Measurements from ENCODE around the gene ACTG1. TPM values are rescaled to one million over a fixed set of nuclear protein-coding genes. Genes with fewer than 3 reads are reported as not detected.

The ACTG1 gene
- total and polyA plus RNA-seq, 4 donors: 1,438 to 2,547 (median 2,309) TPM

DNA sequence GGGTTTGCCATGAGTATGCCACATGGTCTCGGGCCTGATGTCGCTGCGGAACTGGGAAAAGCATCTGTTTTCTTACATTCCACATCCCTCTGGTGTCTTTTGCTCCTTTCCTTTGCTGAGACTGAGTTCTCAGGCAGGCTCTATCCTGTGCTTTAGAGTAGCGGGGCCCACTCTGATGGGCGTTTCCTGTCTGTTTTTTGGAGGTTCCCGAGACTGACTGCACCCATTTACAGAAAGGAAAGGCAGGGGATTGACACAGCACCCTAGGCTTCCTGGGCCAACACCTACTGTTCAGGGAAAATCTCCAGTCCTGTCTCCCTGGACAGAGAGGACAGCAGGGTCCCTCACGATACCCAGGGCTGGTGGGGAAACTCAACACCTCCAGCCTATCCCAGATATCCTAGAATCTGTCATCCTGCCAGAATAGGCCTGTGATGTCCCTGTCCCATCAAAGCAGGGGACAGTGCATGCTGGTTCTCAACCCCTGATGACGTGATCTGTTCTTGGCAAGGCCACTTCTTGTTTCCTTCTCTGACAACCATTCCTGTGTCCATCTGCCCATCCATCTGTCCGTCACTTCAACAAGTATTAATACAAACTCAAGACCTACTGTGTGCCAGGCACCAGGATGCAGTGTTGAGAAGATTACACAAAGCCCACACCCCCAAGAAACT, 42.2 kb downstream of the ACTG1 start:
- no peaks in the 10 kb centered on the region for H3K4me1 ChIP-seq (ENCODE audit: control insufficient read depth in 1 of 2, insufficient read depth in 2 of 2, low read length in 2 of 2)
- intact Hi-C loops (cut with DNase I): no loop called here
- no peaks in the 10 kb centered on the region for H3K27me3 ChIP-seq (ENCODE audit: control insufficient read depth in 1 of 2, insufficient read depth in 2 of 2, low read length in 1 of 2)
- 91 to 93% methylated on average over 9 of the region's 9 CpGs for WGBS, 2 donors
- no peaks in the 10 kb centered on the region for H3K9me3 ChIP-seq (ENCODE audit: control insufficient read depth, low read length)
- ATAC-seq (ENCODE audit: low FRiP score) (no peak), DNase-seq (no peak)
- no peak overlapping the region for H3K27ac ChIP-seq (ENCODE audit: low read depth in 1 of 2, low read length in 2 of 2)
- H3K4me3 ChIP-seq (ENCODE audit: low read length in 2 of 2): no peak overlapping the region
- H3K36me3 ChIP-seq (ENCODE audit: control insufficient read depth in 1 of 2, insufficient read depth in 2 of 2, low read length in 1 of 2): no peaks in the 10 kb centered on the region

DNA sequence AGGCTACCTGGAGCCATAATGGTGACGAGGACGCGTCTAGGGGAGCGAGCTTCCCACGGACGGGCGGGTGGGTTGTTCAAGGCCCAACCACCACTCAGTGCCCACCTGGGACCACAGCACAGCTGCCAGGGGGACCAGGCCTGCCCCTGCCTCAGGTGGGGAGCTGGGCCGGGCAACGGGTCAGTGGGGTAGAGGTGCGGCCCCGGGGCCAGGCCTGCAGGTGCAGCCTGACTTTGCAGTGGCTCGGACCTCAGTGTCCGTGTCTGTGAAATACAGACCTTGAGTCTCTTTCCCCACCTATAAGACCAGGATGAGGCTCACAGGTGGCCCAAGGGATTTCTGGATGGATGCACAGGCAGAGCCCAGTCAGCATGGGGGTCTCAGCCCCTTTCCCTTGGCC, 43.3 kb downstream of the ACTG1 start:
- Histone ChIP-seq H3K27me3 (ENCODE audit: control insufficient read depth in 1 of 2, insufficient read depth in 2 of 2, low read length in 1 of 2) (no peaks in the 10 kb centered on the region), H3K9me3 (ENCODE audit: control insufficient read depth, low read length) (no peaks in the 10 kb centered on the region), H3K36me3 (ENCODE audit: control insufficient read depth in 1 of 2, insufficient read depth in 2 of 2, low read length in 1 of 2) (no peaks in the 10 kb centered on the region), H3K27ac (ENCODE audit: low read depth in 1 of 2, low read length in 2 of 2) (no peak overlapping the region), H3K4me3 (ENCODE audit: low read length in 2 of 2) (no peak overlapping the region), H3K4me1 (ENCODE audit: control insufficient read depth in 1 of 2, insufficient read depth in 2 of 2, low read length in 2 of 2) (no peaks in the 10 kb centered on the region)
- 92 to 94% methylated on average over 13 of the region's 13 CpGs for WGBS, 2 donors
- ATAC-seq (ENCODE audit: low FRiP score) (no peak), DNase-seq (no peak)
- intact Hi-C loops (cut with DNase I): no loop called here

DNA sequence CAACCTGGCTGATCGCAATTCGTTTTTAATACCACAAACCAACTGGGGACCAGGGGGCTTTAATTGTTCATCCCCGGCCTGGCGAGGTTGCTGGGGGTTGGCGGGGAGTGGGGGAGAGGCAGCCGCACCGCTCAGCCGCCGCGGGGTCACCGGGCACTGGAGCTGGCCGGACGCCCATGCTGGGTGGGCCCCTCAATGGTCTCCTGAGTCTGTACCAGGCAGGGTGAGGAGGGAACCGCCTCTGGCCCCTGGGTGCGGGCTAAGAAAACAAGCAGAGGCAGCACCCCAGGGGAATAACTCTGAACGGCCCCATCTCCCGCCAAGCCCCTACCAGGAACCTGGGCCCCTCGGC, 43.9 kb downstream of the ACTG1 start:
- ATAC-seq (ENCODE audit: low FRiP score) (no peak), DNase-seq (no peak)
- Histone ChIP-seq H3K36me3 (ENCODE audit: control insufficient read depth in 1 of 2, insufficient read depth in 2 of 2, low read length in 1 of 2) (no peaks in the 10 kb centered on the region), H3K4me3 (ENCODE audit: low read length in 2 of 2) (no peak overlapping the region), H3K27me3 (ENCODE audit: control insufficient read depth in 1 of 2, insufficient read depth in 2 of 2, low read length in 1 of 2) (no peaks in the 10 kb centered on the region), H3K9me3 (ENCODE audit: control insufficient read depth, low read length) (no peaks in the 10 kb centered on the region), H3K27ac (ENCODE audit: low read depth in 1 of 2, low read length in 2 of 2) (no peak overlapping the region), H3K4me1 (ENCODE audit: control insufficient read depth in 1 of 2, insufficient read depth in 2 of 2, low read length in 2 of 2) (no peaks in the 10 kb centered on the region)
- intact Hi-C loops (cut with DNase I): no loop called here
- WGBS, 2 donors: 82 to 86% methylated on average over 17 to 18 of the region's 18 CpGs

DNA sequence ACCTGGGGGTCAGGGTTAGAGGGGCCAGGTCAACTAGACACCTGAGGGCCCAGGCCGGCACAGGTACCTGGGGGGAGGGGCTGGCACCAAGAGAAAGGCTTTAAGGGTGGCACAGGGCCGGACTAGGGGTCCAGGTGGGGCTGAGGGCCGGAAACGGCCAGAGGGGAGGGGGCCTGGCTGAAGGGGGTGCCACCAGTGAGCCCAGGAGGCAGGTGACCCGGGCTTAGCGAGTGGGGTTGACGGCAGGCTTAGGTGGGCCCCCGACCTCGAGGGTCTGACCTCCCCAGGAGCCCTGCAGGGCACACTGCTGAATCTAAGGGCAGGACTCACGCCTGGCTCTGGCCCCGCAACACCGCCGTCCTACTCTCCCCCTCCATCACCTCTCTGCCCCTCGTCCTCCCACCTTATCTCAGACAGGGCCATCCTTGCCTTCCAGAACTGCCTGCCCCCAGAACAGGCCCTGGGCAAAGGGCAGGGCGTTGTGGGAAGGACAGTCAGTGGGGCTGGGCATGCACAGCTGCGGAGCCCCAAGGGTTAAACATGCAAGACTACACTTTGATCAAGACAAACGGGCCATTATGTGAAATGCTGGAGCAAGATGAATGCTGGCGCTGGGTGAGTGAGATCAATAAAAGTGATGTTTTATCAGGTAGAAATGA, 44.4 kb downstream of the ACTG1 start:
- Histone ChIP-seq H3K4me3 (ENCODE audit: low read length in 2 of 2) (no peak overlapping the region), H3K9me3 (ENCODE audit: control insufficient read depth, low read length) (no peaks in the 10 kb centered on the region), H3K27ac (ENCODE audit: low read depth in 1 of 2, low read length in 2 of 2) (no peak overlapping the region), H3K27me3 (ENCODE audit: control insufficient read depth in 1 of 2, insufficient read depth in 2 of 2, low read length in 1 of 2) (no peaks in the 10 kb centered on the region), H3K36me3 (ENCODE audit: control insufficient read depth in 1 of 2, insufficient read depth in 2 of 2, low read length in 1 of 2) (no peaks in the 10 kb centered on the region), H3K4me1 (ENCODE audit: control insufficient read depth in 1 of 2, insufficient read depth in 2 of 2, low read length in 2 of 2) (no peaks in the 10 kb centered on the region)
- no peak for DNase-seq
- no peak for ATAC-seq (ENCODE audit: low FRiP score)
- WGBS, 2 donors: 90% methylated on average over 13 to 18 of the region's 18 CpGs
- intact Hi-C loops (cut with DNase I): no loop called here

DNA sequence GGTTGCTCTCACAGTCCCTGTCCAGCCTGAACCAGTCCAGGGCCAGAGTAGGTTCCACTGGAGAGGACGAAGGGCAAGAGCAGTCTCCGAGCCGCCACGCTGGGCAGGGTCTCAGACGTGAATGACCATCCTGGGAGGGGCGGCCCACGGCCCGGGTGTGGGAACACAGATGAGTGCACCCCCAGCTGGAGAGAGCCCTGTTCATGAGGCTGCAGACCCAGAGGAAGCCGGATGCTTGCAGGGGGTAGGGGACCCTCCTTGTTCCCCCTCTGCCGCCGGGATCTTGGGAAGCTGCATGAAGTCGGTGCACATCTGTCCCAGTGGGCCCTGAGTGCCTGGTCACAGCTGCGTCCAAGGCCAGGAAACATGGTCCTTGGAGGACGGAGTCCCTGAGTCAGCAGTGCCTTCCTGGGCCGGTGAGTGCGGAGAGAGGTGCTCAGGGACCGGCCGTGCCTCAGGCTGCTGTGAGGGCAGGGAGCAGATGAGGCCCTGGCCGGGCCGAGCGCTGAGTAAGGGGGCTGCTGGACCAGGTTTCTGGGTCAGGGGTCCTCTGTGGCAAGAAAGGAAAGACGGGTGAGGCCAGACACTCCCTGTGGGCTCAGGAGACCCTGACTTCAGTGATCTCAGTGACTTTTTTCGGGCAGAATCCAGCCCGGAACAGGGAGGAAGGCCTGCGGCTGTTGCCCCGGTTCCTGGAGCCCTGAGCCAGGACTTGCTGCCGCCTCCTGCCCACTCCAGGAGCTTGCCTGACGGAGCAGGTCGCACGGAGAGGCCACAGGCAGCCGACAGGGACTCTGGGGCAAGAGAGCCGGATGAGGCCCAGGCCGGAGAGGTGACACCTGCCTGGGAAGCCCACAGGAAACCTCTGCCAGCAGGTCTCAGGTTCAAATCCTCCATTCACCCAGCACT, 45.8 kb downstream of the ACTG1 start:
- WGBS, 2 donors: 91 to 93% methylated on average over 33 of the region's 33 CpGs
- no peaks in the 10 kb centered on the region for H3K36me3 ChIP-seq (ENCODE audit: control insufficient read depth in 1 of 2, insufficient read depth in 2 of 2, low read length in 1 of 2)
- H3K9me3 ChIP-seq (ENCODE audit: control insufficient read depth, low read length): no peaks in the 10 kb centered on the region
- intact Hi-C loops (cut with DNase I): no loop called here
- H3K4me1 ChIP-seq (ENCODE audit: control insufficient read depth in 1 of 2, insufficient read depth in 2 of 2, low read length in 2 of 2): no peaks in the 10 kb centered on the region
- ATAC-seq (ENCODE audit: low FRiP score): no peak
- DNase-seq: no peak
- H3K27me3 ChIP-seq (ENCODE audit: control insufficient read depth in 1 of 2, insufficient read depth in 2 of 2, low read length in 1 of 2): no peaks in the 10 kb centered on the region
- H3K27ac ChIP-seq (ENCODE audit: low read depth in 1 of 2, low read length in 2 of 2): no peak overlapping the region
- no peak overlapping the region for H3K4me3 ChIP-seq (ENCODE audit: low read length in 2 of 2)

DNA sequence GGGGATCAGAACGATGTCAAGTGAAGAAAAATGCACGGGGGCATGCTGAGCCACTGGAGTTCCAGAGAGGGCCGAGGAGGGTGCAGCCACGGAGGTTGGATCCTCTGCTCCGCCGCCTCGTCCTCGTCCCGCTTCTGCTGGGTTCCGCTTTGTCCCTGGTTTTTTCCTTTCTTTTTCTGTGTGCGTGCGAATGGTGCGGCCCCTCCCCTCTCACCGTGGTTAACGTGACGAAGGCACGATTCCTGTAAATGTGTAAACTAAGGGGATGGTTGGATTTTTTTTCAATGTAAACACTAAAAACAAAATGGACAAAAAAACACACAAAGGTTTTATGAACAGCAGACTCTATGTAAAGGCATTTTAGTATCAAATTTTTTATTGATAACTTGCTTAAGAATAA, 46.7 kb downstream of the ACTG1 start:
- intact Hi-C loops (cut with DNase I): no loop called here

DNA sequence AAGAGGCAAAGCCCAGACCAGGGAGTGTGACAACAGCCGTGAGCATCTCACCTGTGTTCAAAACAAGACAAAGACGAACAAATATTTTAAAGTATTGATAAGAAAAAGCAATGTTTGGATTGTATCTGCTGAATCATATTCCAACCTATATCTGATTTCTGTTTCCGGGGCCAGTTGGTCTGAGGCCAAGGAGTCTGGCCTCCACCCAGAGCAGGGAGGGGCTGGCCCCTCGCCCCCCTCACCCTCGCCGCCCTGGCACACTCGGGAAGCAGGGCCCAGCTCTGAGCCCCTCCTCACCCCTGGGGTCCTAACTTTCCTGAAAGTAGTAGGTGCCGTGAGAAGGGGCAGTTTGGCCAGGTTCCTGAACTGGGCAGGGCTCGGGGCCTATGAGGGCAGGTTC, 48.0 kb downstream of the ACTG1 start:
- 75 to 77% methylated on average over 9 of the region's 9 CpGs for WGBS, 2 donors
- ATAC-seq (ENCODE audit: low FRiP score) (no peak), DNase-seq (no peak)
- intact Hi-C loops (cut with DNase I): no loop called here
- Histone ChIP-seq H3K4me3 (ENCODE audit: low read length in 2 of 2) (no peak overlapping the region), H3K27ac (ENCODE audit: low read depth in 1 of 2, low read length in 2 of 2) (no peak overlapping the region), H3K9me3 (ENCODE audit: control insufficient read depth, low read length) (no peaks in the 10 kb centered on the region), H3K36me3 (ENCODE audit: control insufficient read depth in 1 of 2, insufficient read depth in 2 of 2, low read length in 1 of 2) (no peaks in the 10 kb centered on the region), H3K27me3 (ENCODE audit: control insufficient read depth in 1 of 2, insufficient read depth in 2 of 2, low read length in 1 of 2) (no peaks in the 10 kb centered on the region), H3K4me1 (ENCODE audit: control insufficient read depth in 1 of 2, insufficient read depth in 2 of 2, low read length in 2 of 2) (no peaks in the 10 kb centered on the region)

More for the DNA sequence above, 46.7 kb downstream of the ACTG1 start:
- DNase-seq: no peak
- ATAC-seq (ENCODE audit: low FRiP score): no peak
- H3K4me3 ChIP-seq (ENCODE audit: low read length in 2 of 2): no peak overlapping the region
- WGBS, 2 donors: 92 to 94% methylated on average over 17 of the region's 17 CpGs
- no peaks in the 10 kb centered on the region for H3K4me1 ChIP-seq (ENCODE audit: control insufficient read depth in 1 of 2, insufficient read depth in 2 of 2, low read length in 2 of 2)
- no peak overlapping the region for H3K27ac ChIP-seq (ENCODE audit: low read depth in 1 of 2, low read length in 2 of 2)
- no peaks in the 10 kb centered on the region for H3K9me3 ChIP-seq (ENCODE audit: control insufficient read depth, low read length)
- no peaks in the 10 kb centered on the region for H3K36me3 ChIP-seq (ENCODE audit: control insufficient read depth in 1 of 2, insufficient read depth in 2 of 2, low read length in 1 of 2)
- H3K27me3 ChIP-seq (ENCODE audit: control insufficient read depth in 1 of 2, insufficient read depth in 2 of 2, low read length in 1 of 2): no peaks in the 10 kb centered on the region

DNA sequence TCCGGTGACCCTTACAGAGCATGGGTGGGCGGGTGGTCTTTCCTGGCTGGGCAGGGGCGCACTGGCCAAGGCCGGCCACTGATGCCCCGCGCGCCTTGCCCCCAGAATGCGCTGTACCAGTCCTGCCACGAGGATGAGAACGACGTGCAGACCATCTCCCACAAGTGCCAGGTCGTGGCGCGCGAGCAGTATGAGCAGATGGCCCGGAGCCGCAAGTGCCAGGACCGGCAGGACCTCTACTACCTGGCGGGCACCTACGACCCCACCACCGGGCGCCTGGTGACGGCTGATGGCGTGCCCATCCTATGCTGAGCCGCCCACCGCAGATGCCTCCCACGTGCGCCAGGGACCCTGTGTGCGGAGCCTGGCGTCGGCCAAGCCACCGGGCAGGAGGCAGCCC, 49.1 kb downstream of the ACTG1 start:
- Histone ChIP-seq H3K9me3 (ENCODE audit: control insufficient read depth, low read length) (no peaks in the 10 kb centered on the region), H3K4me3 (ENCODE audit: low read length in 2 of 2) (no peak overlapping the region), H3K4me1 (ENCODE audit: control insufficient read depth in 1 of 2, insufficient read depth in 2 of 2, low read length in 2 of 2) (no peaks in the 10 kb centered on the region), H3K27me3 (ENCODE audit: control insufficient read depth in 1 of 2, insufficient read depth in 2 of 2, low read length in 1 of 2) (no peaks in the 10 kb centered on the region), H3K36me3 (ENCODE audit: control insufficient read depth in 1 of 2, insufficient read depth in 2 of 2, low read length in 1 of 2) (no peaks in the 10 kb centered on the region), H3K27ac (ENCODE audit: low read depth in 1 of 2, low read length in 2 of 2) (no peak overlapping the region)
- no peak for DNase-seq
- intact Hi-C loops (cut with DNase I): no loop called here
- no peak for ATAC-seq (ENCODE audit: low FRiP score)
- 97% methylated on average over 32 of the region's 32 CpGs for WGBS, 2 donors

Measured in aorta (tissue), 5 donors.